Activated T-cell treated with anti-CD3 and anti-CD28 coated beads, Interleukin-2, amount 50 U/mL, for 72 hours (primary cell): ENCODE data around the gene OTOGL. TPM values are rescaled to one million over a fixed set of nuclear protein-coding genes. Genes with fewer than 3 reads are reported as not detected.

Experiments
- ATAC-seq, 2 donors: fragments of 150-1000 bp; cut with Tn5 transposase; replicated peaks in 1 of 2; 2 replicates each; pipeline ENCODE4 v1.10.0; 2021; ENCODE audit warnings: moderate library complexity in 2 of 2, mild to moderate bottlenecking in 1 of 2
- DNase-seq, 2 donors: peaks; one replicate each; pipeline ENCODE4 v3.0.0; 2021 to 2022; ENCODE audit warnings: mixed read lengths in 1 of 2
- H3K27ac Mint-ChIP-seq: one replicate; pipeline ENCODE4 v1.8.0; 2022; ENCODE audit warnings: mild to moderate bottlenecking, moderate library complexity, mixed read lengths
- H3K27me3 Mint-ChIP-seq: one replicate; pipeline ENCODE4 v1.8.0; 2022; ENCODE audit warnings: low read depth, mixed read lengths
- H3K36me3 Mint-ChIP-seq, 2 donors: one replicate each; pipeline ENCODE4 v1.8.0; 2022; ENCODE audit warnings: mixed read lengths in 2 of 2, mild to moderate bottlenecking in 1 of 2; ENCODE audit not compliant: insufficient read depth in 2 of 2
- H3K4me1 Mint-ChIP-seq: one replicate; pipeline ENCODE4 v1.8.0; 2022; ENCODE audit warnings: low read depth, mixed read lengths
- H3K4me3 Mint-ChIP-seq, 2 donors: one replicate each; pipeline ENCODE4 v1.8.0; 2022; ENCODE audit warnings: mild to moderate bottlenecking in 2 of 2, mixed read lengths in 2 of 2, moderate library complexity in 2 of 2
- H3K9me3 Mint-ChIP-seq, 2 donors: one replicate each; pipeline ENCODE4 v1.8.0; 2022; ENCODE audit warnings: mixed read lengths in 2 of 2
- total RNA-seq, 2 donors: library from RNA; stranded (reverse); gene quantifications; one replicate each; pipeline ENCODE4 v1.2.3, GENCODE V29; 2022

The OTOGL gene
- total RNA-seq, 2 donors from 2014 or later: not detected

GRCh38 chr12:80411787-80412186, 312.4 kb downstream of the OTOGL start:
- Mint-ChIP-seq H3K4me1 (no peaks in the 10 kb centered on the region), H3K9me3 (no peaks in the 10 kb centered on the region), H3K27me3 (no peaks in the 10 kb centered on the region), H3K4me3 (no peak overlapping the region), H3K36me3 (no peaks in the 10 kb centered on the region), H3K27ac (no peak overlapping the region)
- DNase-seq (no peak), ATAC-seq (no peak)

DNA sequence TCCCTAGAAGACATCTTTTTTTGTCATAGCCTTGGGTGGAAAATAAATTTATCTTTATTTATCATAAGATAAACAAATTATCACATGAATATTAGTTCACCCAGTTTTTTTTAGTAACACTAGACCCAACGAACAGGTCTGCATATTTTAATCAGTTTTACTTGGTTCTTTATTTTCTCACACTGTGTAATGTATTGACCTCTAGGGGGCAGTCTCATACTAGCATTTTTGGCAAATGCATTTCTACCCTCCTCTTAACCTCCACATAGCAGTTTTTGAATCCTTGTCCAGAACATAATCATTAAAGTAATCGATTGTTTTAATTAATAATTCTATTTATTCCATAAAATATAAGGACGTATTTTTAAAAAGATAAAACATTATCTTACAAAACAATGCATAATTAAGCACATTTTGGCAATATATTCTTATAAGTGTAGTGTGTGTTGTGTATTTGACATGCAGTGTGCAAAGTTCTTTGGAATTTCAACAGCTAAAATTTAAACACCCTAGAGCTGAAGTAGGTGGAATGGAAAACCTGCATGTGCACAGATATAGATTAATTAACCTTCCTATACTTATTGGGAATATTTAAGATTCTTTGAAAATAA, 313.1 kb downstream of the OTOGL start:
- Mint-ChIP-seq H3K27me3 (no peaks in the 10 kb centered on the region), H3K27ac (no peak overlapping the region), H3K9me3 (no peaks in the 10 kb centered on the region), H3K4me3 (no peak overlapping the region), H3K36me3 (no peaks in the 10 kb centered on the region), H3K4me1 (no peaks in the 10 kb centered on the region)
- ATAC-seq (no peak), DNase-seq (peak in 1 of 2 donors; percentile 1)

GRCh38 chr12:80413462-80413861, 314.1 kb downstream of the OTOGL start:
- Mint-ChIP-seq H3K36me3 (no peaks in the 10 kb centered on the region), H3K27ac (no peak overlapping the region), H3K27me3 (no peaks in the 10 kb centered on the region), H3K4me3 (no peak overlapping the region), H3K9me3 (no peaks in the 10 kb centered on the region), H3K4me1 (no peaks in the 10 kb centered on the region)
- DNase-seq (no peak), ATAC-seq (no peak)

DNA sequence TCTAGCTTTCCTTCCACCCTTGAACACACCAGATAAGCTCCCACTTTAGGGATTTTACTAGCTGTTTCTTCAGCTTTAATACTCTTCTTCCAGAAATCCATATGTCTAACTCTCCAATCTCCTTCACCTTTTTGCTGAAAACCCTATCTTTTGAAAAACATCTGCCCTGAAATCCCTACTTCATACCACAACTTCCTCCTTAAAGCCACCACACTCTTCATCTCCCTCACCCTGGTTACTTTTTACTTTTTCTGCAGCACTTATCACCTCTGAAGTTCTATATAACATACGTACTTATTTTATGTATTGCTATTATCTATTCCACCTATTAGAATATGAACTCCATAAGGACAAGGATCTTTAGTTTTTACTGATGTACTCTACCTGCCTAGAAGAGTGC, 316.1 kb downstream of the OTOGL start:
- no peaks in the 10 kb centered on the region for H3K36me3 Mint-ChIP-seq
- H3K27me3 Mint-ChIP-seq: no peaks in the 10 kb centered on the region
- no peak overlapping the region for H3K27ac Mint-ChIP-seq
- no peak for DNase-seq
- H3K9me3 Mint-ChIP-seq: no peaks in the 10 kb centered on the region
- no peaks in the 10 kb centered on the region for H3K4me1 Mint-ChIP-seq
- H3K4me3 Mint-ChIP-seq: no peak overlapping the region
- ATAC-seq: no peak

- Mint-ChIP-seq H3K27ac (no peak overlapping the region), H3K4me1 (no peaks in the 10 kb centered on the region), H3K4me3 (no peak overlapping the region), H3K36me3 (no peaks in the 10 kb centered on the region), H3K27me3 (no peaks in the 10 kb centered on the region), H3K9me3 (no peaks in the 10 kb centered on the region)
- ATAC-seq: no peak
- no peak for DNase-seq
These were observed 320.3 kb downstream of the OTOGL start for GRCh38 chr12:80419644-80420043.

GRCh38 chr12:80420075-80420474, 320.7 kb downstream of the OTOGL start:
- H3K9me3 Mint-ChIP-seq: no peaks in the 10 kb centered on the region
- H3K4me1 Mint-ChIP-seq: no peaks in the 10 kb centered on the region
- no peak for DNase-seq
- no peak overlapping the region for H3K27ac Mint-ChIP-seq
- no peaks in the 10 kb centered on the region for H3K27me3 Mint-ChIP-seq
- no peak for ATAC-seq
- no peaks in the 10 kb centered on the region for H3K36me3 Mint-ChIP-seq
- no peak overlapping the region for H3K4me3 Mint-ChIP-seq

DNA sequence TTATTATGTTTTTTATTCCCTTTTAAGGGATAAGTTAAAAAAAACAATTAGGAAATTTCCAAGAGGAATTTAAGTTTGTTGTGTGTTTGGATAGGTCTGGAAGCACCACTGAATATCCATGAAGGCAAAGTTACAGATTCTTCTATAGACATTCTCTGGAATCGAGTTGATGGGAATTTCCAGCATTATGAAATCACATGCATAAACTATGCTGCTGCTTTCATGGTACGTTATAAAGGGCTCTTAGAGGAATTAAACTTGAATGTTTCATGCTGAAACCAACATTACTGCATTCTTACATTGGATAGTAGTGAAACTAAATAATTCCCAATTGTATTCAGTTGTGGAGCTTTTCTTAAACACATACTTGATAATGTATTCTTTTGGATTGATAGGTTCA, 323.2 kb downstream of the OTOGL start:
- Mint-ChIP-seq H3K4me1 (no peaks in the 10 kb centered on the region), H3K27ac (no peak overlapping the region), H3K27me3 (no peaks in the 10 kb centered on the region), H3K36me3 (no peaks in the 10 kb centered on the region), H3K9me3 (no peaks in the 10 kb centered on the region), H3K4me3 (no peak overlapping the region)
- DNase-seq (no peak), ATAC-seq (no peak)

Other genes with a start within 250 kb of the OTOGL start
- gene PPP1R12A, start 164.4 kb upstream of the OTOGL start, total RNA-seq: 10 to 100 TPM; 66.6 to 67.5 TPM